ENCODE results near the gene UVRAG. TPM values are rescaled to one million over a fixed set of nuclear protein-coding genes. Genes with fewer than 3 reads are reported as not detected.

UVRAG gene
- total and polyA plus RNA-seq, 2 of the 4 experiments (the other 2 are of a cell fraction): 5.6 to 10.9 TPM

DNA sequence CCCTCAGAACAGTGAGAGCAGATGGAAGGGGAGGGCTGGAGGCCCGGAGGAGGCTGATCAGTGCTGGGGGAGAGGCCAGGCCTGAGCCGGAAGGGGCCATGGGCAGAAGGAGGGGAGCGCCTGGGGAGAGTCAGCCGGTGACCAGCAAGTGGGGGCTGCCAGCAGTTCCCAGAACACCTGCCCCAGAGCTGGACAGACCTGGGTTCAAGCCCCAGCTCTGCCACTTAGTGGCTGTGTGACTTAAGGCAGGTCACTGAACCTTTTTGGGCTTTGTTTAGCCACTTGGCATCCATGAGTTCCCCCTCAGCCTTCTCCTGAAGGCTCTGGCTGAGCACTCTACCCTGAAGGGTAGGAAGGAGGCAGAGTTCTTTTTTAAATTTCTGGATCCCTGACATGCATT is 373.9 kb downstream of the UVRAG start:
- H4K91ac ChIP-seq (ENCODE audit: insufficient read depth, low read depth, low read length): no peak overlapping the region
- no peak overlapping the region for H4K5ac ChIP-seq (ENCODE audit: low read depth, low read length)
- no peak overlapping the region for H3K9ac ChIP-seq (ENCODE audit: low read depth, low read length)
- CTCF ChIA-PET: no interaction called here
- 90% methylated on average over 2 of the region's 4 CpGs; no CpG with 5 or more reads in 1 of the 2 experiments for WGBS, 2 experiments (ENCODE audit: extremely low coverage in 2 of 2, insufficient read length in 1 of 2)
- no peak overlapping the region for H2BK20ac ChIP-seq (ENCODE audit: low read depth, low read length)
- TF ChIP-seq, protein P1, sequence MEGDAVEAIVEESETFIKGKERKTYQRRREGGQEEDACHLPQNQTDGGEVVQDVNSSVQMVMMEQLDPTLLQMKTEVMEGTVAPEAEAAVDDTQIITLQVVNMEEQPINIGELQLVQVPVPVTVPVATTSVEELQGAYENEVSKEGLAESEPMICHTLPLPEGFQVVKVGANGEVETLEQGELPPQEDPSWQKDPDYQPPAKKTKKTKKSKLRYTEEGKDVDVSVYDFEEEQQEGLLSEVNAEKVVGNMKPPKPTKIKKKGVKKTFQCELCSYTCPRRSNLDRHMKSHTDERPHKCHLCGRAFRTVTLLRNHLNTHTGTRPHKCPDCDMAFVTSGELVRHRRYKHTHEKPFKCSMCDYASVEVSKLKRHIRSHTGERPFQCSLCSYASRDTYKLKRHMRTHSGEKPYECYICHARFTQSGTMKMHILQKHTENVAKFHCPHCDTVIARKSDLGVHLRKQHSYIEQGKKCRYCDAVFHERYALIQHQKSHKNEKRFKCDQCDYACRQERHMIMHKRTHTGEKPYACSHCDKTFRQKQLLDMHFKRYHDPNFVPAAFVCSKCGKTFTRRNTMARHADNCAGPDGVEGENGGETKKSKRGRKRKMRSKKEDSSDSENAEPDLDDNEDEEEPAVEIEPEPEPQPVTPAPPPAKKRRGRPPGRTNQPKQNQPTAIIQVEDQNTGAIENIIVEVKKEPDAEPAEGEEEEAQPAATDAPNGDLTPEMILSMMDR (conservative IDR thresholded peaks at IDR 0.05; ENCODE audit: low read depth, low read length): no peak
- TF ChIP-seq CEBPB (IDR thresholded peaks at IDR 0.05; ENCODE audit: low read depth, low read length) (no peak), CHD1 (IDR thresholded peaks at IDR 0.05; ENCODE audit: low read depth, low read length) (no peak), RFX5 (IDR thresholded peaks at IDR 0.05; ENCODE audit: low read depth, low read length) (no peak), POLR2A (IDR thresholded peaks at IDR 0.05; ENCODE audit: low read depth, low read length) (no peak), MAFK (IDR thresholded peaks at IDR 0.05; ENCODE audit: low read depth, low read length) (no peak), MAZ (IDR thresholded peaks at IDR 0.05; ENCODE audit: borderline replicate concordance, low read depth, low read length) (no peak), FOS (IDR thresholded peaks at IDR 0.05; ENCODE audit: low read depth, low read length) (no peak), NFE2L2 (IDR thresholded peaks at IDR 0.05; ENCODE audit: low read depth, low read length) (no peak), RCOR1 (IDR thresholded peaks at IDR 0.05; ENCODE audit: insufficient replicate concordance, low read length) (no peak), SMC3 (IDR thresholded peaks at IDR 0.05; ENCODE audit: low read depth, low read length) (no peak), BHLHE40 (IDR thresholded peaks at IDR 0.05; ENCODE audit: low read depth, low read length) (no peak), RAD21 (IDR thresholded peaks at IDR 0.05; ENCODE audit: low read length) (no peak), MXI1 (IDR thresholded peaks at IDR 0.05; ENCODE audit: borderline replicate concordance, low read depth, low read length) (no peak)
- TF ChIP-seq, protein P2, sequence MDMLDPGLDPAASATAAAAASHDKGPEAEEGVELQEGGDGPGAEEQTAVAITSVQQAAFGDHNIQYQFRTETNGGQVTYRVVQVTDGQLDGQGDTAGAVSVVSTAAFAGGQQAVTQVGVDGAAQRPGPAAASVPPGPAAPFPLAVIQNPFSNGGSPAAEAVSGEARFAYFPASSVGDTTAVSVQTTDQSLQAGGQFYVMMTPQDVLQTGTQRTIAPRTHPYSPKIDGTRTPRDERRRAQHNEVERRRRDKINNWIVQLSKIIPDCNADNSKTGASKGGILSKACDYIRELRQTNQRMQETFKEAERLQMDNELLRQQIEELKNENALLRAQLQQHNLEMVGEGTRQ (IDR thresholded peaks at IDR 0.05; ENCODE audit: low read depth, low read length): no peak
- TF ChIP-seq, protein P3, sequence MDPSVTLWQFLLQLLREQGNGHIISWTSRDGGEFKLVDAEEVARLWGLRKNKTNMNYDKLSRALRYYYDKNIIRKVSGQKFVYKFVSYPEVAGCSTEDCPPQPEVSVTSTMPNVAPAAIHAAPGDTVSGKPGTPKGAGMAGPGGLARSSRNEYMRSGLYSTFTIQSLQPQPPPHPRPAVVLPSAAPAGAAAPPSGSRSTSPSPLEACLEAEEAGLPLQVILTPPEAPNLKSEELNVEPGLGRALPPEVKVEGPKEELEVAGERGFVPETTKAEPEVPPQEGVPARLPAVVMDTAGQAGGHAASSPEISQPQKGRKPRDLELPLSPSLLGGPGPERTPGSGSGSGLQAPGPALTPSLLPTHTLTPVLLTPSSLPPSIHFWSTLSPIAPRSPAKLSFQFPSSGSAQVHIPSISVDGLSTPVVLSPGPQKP (IDR thresholded peaks at IDR 0.05; ENCODE audit: borderline replicate concordance, low read depth, low read length): no peak
- no peaks in the 10 kb centered on the region for H3K9me3 ChIP-seq (ENCODE audit: control insufficient read depth, insufficient read depth, low read length)
- no peak overlapping the region for H3K23ac ChIP-seq (ENCODE audit: low read depth, low read length)
- no peak overlapping the region for H3K4ac ChIP-seq (ENCODE audit: low read depth, low read length)
- no peak overlapping the region for H2AK5ac ChIP-seq (ENCODE audit: low read depth, low read length)
- no peaks in the 10 kb centered on the region for H3K79me1 ChIP-seq (ENCODE audit: low read depth in 1 of 2, low read length in 2 of 2)
- no peak overlapping the region for H2BK15ac ChIP-seq (ENCODE audit: low read depth, low read length)
- ATAC-seq (ENCODE audit: low read depth) (no peak), DNase-seq (no peak)
- no TSS peak for BruUV-seq (replicated peaks)
- no peak overlapping the region for H3K14ac ChIP-seq (replicated peaks; ENCODE audit: low read depth, low read length)
- no peak overlapping the region for H2AFZ ChIP-seq (replicated peaks; ENCODE audit: low read length, poor library complexity)
- intact Hi-C loops (cut with micrococcal nuclease): no loop called here
- no peak overlapping the region for H4K8ac ChIP-seq (ENCODE audit: low read depth in 2 of 2, low read length in 2 of 2)
- H3K27me3 ChIP-seq (ENCODE audit: control insufficient read depth, insufficient read depth, low read length): peaks cover 31% of the 10 kb centered on the region
- H3K36me3 ChIP-seq (ENCODE audit: control insufficient read depth, insufficient read depth, low read length): no peaks in the 10 kb centered on the region
- in situ Hi-C loops (cut with MboI; ENCODE audit: low sequenced_read_pairs): no loop called here
- H3K4me3 ChIP-seq (ENCODE audit: insufficient read depth, low read depth, low read length): no peak overlapping the region
- no peak overlapping the region for H2AK9ac ChIP-seq (replicated peaks; ENCODE audit: low read depth, low read length, poor library complexity)
- H3K27ac ChIP-seq (ENCODE audit: insufficient read depth, low read length): no peak overlapping the region
- H2BK120ac ChIP-seq (ENCODE audit: low read depth, low read length): no peak overlapping the region
- dilution Hi-C loops (cut with HindIII; ENCODE audit: low sequenced_read_pairs, unreplicated experiment): no loop called here
- H2BK5ac ChIP-seq (ENCODE audit: low read depth, low read length, poor library complexity, severe bottlenecking): no peak overlapping the region
- H3K4me2 ChIP-seq (ENCODE audit: low read depth, low read length): no peak overlapping the region
- POLR2A ChIA-PET (ENCODE audit: unreplicated experiment): no interaction called here
- no peak overlapping the region for H3K18ac ChIP-seq (ENCODE audit: low read depth, low read length)
- no peak overlapping the region for H3K56ac ChIP-seq (ENCODE audit: extremely low read depth, insufficient read depth, low read length)
- no peaks in the 10 kb centered on the region for H4K20me1 ChIP-seq (ENCODE audit: insufficient read depth, low read length)
- H3K9me1 ChIP-seq (ENCODE audit: insufficient read depth, low read length): no peaks in the 10 kb centered on the region
- H3K4me1 ChIP-seq (ENCODE audit: control insufficient read depth, insufficient read depth, low read length): peaks cover 9% of the 10 kb centered on the region

All from IMR-90 (cell line).